HG03045 (cell line): ENCODE data around the gene AKAP17A.
"Not testable (repeated sequence)": the region's sequence is repeated elsewhere in the genome, so short reads cannot be mapped to it uniquely, and the experiment has no call there.

ENCODE experiments used
- ATAC-seq: cut with Tn5 transposase; IDR thresholded peaks from one replicate; pipeline ENCODE4 v1.9.1; 2021; ENCODE audit warnings: mild to moderate bottlenecking, moderate library complexity; ENCODE audit not compliant: unreplicated experiment

Gene AKAP17A

DNA sequence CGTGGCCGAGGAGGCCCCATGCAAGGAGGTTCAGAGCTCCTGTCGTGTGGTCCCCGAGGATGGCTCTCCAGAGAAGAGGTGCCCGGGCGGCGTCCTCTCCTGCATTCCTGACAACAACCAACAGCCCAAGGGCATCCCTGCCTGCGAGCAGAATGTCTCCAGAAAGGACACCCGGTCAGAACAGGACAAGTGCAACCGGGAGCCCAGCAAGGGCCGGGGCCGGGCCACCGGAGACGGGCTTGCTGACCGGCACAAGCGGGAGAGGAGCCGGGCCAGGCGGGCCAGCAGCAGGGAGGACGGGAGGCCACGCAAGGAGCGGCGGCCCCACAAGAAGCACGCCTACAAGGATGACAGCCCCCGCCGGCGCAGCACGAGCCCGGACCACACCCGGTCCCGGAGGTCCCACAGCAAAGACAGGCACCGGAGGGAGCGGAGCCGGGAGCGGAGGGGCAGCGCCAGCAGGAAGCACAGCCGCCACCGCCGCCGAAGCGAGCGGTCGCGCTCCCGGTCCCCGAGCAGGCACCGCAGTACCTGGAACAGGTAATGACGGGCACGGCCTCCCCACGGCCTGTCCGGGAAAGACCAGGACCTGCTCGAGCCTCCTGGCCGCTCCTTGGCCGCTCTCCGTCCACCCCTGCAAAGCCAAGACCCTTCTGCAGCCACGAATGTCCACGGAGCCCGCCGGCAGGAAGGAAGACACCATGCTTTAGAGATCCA lies 9.8 kb downstream of the AKAP17A start:
- no peak for ATAC-seq

DNA sequence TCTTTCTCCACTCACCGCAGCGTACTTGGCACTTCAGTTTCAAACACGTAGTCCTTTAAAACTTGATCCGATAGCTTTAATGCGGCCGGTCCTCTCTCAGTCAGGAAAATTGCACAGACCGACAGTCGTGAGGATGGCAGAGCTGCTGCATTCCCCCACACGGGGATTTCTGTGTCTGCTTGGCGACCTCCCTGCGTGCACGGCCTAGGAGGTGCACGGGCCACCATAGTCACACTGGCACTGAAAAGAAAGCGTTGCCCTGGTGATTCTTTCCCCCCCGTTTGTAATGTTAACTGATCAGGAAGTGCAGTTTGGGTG lies 10.3 kb downstream of the AKAP17A start:
- no peak for ATAC-seq

DNA sequence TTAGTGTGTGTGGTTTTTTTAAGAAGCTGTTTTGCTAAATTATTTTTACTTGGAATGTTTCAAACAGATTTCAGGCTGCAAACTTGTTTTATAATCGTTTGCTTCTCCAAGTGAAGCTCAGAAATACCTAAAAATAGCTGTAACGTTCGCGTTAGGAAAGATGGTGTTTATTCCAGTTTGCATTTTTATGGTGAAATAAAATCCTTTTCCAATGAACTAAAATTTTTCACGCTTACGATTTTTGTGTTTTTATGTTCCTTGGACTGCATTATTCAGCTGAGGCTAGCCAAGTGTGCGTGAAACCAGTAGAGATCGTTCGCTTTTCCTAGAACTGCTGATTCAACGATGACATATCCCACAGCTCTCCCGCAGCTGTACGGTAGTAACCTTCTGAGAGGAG lies 10.9 kb downstream of the AKAP17A start:
- ATAC-seq, result no peak

DNA sequence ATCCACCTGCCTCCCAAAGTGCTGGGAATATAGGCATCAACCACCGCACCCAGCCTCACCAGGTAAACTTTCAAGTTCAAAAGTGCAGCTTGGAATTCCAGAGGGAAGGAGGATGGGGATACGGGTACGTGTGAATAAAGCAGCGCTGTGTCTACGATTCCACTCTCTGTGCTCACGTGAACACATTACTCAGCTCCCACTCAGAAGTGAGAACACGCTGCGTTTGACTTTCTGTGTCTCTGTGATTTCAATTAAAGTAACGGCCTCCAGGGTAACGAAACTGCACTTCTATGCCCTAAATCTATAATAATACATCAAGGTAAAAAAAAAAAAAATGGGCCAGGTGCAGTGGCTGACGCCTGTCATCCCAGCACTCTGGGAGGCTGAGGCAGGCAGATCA lies 15.1 kb downstream of the AKAP17A start:
- no peak for ATAC-seq

DNA sequence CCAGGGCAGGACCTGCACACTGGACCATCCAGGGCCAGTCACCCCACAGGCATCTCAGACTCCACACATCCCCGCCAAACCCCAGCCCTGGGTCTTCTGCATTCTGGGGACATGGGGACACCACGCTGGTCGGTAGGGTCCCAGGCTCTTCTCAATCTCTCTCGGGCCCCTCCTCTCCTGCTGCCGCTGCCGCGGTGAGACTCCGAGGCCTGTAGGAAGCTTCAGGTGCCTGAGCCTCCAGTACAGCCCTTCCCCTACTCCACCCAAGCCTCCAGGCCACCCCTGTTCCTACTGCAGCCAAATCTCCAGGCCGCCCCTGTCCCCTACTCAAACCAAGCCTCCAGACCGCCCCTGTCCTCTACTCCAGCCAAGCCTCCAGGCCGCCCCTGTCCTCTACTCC lies 17.9 kb downstream of the AKAP17A start:
- no peak for ATAC-seq

DNA sequence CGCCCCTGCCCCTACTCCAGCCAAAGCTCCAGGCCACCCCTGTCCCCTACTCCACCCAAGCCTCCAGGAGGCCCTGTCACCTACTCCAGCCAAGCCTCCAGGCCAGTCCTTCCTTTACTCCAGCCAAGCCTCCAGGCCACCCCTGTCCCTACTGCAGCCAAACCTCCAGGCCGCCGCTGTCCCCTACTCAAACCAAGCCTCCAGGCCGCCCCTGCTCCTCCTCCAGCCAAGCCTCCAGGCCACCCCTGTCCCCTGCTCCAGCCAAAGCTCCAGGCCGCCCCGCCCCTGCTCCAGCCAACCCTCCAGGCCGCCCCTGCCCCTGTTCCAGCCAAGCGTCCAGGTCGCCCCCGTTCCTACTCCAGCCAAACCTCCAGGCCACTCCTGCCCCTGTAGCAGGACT lies 18.4 kb downstream of the AKAP17A start:
- ATAC-seq, result no peak

DNA sequence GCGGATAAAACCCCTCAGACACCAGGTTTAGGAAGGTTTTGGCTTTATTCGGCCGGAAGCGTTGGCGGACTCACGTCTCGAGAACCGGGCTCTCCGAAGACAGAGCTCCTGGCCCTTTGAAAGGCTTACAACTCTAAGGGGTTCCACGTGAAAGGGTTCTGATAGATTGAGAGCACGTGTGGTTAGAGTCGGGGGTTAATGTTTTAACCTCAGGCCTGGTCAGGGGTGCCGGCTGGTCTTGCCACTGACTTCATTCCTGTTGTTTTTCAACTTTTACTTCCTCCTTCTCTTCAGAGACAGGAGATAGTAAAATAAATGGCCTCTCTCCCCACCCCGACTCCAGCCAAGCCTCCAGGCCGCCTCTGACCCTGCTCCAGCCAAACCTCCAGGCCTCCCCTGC lies 18.8 kb downstream of the AKAP17A start:
- no peak for ATAC-seq

DNA sequence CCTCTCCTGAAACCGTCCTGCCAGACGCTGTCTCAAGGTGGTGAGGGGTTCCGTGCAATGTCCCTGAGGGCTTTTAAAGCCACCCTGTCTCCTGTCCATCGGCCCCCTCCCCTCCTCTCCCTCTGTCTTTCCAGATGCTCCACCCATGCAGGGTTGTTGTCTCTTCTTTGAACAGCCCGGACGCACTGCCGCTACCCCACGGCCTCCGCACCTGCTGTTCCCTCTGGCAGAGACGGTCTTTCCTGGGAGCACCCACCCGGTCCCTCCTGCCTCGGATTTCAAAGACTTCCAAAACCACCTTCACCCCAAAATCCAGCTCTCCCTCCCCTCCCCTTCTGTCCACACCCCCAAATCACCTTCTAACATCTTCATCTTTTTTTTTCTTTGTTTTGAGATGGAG lies 19.3 kb downstream of the AKAP17A start:
- ATAC-seq, result no peak

DNA sequence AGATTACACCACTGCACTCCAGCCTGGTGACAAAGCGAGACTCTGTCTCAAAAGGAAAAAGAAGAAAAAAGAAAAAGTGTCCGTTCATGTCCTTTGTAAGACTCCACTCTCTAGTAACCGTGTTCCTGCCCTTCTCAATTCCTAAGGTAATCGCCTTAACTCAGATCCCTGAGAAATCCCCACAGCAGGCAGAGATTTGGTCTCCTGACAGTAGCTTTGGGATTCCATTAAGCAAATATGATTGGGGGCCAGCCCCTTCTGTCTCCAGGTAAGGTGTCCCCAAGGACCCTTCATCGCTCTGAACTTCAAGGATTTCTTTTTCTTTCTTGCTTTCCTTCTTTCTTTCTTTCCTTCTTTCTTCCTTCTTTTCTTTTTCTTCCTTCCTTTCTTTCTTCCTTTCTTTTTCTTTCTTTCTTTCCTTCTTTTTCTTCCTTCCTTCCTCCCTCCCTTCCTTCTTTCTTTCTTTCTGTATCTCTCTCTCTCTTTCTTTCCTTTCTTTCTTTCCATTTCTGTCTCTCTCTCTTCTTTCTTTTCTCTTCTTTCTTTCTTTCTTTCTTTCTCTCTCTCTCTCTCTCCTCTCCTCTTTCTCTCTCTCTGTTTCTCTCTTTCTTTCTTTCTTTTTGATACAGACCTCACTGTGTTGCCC lies 21.4 kb downstream of the AKAP17A start:
- ATAC-seq, result no peak

DNA sequence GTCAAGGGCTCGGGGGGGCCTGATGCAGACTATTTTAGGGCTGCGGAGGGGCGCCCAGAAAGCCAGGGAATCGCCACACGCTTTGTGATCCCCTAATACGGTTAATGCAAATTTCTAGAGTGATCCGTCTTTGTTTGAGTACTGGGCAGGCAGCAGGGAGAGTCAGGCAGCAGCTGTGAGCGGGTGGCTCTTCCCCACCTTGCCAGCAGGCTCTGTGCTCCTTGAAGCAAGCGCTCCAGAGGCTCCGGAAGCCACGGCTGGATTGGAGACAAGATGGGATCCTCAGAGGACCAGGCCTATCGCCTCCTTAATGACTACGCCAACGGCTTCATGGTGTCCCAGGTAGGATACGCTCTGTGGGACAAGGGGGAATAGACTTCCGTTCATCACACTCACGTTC lies 23.5 kb downstream of the AKAP17A start, which contains the start of gene ASMT:
Gene ASMT, plus strand, starts transcription at position 133 of the 400 bp plus-strand sequence. Its CDS starts 141 bp downstream, at position 274.
- no peak for ATAC-seq

DNA sequence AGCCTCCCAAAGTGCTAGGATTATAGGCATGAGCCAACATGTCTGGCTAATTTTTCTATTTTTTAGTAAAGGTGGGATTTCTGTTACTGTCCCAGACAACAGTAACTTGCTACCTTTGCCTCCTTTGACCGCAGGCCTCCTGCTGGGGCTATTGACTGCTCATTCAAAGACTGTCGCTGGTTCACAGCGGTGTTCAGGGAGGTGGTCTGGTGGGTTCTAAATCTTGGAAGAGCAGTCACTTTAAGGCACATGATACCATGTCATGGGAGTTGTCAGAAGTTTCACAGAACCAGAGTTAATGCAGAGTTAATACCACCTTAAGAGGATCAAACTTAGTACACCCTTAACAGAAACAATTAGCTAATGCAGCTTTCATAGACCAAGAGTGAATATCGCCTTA lies 27.3 kb downstream of the AKAP17A start:
- ATAC-seq, result no peak

DNA sequence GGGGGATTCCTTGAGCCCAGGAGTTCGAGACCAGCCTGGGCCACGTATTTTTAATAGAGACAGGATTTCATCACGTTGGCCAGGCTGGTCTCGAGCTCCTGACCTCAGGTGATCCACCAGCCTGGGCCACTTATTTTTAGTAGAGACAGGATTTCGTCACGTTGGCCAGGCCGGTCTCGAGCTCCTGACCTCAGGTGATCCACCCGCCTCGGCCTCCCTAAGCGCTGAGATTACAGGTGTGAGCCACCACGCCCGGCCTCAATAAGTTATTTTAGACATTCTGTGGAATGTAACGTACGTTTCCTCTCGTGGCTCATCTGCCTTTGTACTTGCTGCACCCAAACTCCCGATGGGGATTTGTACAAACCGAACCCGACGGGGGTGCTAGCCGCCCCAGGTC lies 32.3 kb downstream of the AKAP17A start:
- no peak for ATAC-seq

DNA sequence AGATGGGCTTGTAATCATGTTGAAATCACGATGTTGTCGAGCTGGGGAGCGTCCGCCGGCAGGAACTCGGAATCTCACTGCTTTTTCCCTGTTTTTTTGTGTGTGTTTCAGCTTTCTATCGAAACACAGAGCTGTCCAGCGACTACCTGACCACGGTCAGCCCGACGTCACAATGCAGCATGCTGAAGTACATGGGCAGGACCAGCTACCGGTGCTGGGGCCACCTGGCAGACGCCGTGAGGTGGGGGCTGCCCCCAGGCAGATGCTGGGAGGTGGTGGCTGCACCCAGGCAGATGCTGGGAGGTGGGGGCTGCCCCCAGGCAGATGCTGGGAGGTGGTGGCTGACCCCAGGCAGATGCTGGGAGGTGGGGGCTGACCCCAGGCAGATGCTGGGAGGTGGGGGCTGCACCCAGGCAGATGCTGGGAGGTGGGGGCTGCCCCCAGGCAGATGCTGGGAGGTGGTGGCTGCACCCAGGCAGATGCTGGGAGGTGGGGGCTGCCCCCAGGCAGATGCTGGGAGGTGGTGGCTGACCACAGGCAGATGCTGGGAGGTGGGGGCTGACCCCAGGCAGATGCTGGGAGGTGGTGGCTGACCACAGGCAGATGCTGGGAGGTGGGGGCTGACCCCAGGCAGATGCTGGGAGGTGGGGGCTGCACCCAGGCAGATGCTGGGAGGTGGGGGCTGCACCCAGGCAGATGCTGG lies 32.9 kb downstream of the AKAP17A start:
- ATAC-seq, result not testable (repeated sequence)

DNA sequence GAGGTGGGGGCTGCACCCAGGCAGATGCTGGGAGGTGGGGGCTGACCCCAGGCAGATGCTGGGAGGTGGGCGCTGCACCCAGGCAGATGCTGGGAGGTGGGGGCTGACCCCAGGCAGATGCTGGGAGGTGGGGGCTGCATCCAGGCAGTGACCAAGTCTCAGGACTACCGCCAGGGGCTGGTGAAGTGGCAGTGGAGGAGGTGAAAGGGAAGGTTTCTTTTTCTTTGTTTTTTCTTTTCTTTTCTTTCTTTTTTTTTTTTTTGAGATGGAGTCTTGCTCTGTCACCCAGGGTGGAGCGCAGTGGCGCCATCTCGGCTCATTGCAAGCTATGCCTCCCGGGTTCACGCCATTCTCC lies 33.4 kb downstream of the AKAP17A start:
- not testable (repeated sequence) for ATAC-seq

DNA sequence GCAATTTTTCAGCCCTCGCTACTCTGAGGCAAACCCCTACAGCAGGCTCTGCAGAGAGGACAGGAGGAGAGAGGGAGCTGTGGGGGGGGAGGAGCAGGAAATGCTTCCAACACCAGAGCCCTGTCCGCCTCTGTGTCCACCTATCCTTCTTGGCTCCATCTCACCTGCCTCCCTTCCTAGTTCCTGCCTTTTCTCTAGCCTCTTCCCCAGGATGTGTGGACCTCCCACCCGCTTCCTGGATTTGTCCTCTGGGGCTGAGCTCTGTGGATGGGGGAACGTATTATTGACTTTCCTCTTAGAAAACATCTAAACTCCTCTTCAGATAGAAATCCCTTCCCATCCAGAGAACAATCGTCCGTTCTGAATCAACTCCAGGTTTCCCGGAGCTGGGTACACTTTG lies 37.8 kb downstream of the AKAP17A start:
- no peak for ATAC-seq

DNA sequence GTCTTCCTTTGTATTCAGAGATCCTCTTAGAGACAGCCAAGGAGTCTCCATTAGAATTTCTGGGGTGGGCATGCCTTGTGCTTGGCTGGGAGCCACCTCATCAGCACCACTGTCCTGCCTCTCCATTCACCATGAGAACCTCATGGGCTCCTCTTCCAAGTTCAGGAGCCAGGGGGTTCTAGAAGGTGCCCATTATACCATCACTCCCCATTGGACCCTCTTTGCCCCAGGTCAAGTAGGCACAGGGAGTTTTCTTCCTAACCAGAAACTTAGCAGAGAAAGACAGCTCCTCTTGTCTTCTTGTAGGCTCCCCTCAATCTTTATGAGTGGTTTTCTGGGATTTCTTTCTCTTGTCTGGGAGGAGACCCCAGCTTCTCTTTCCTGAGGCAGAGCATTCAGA lies 54.6 kb downstream of the AKAP17A start:
- ATAC-seq, result no peak

DNA sequence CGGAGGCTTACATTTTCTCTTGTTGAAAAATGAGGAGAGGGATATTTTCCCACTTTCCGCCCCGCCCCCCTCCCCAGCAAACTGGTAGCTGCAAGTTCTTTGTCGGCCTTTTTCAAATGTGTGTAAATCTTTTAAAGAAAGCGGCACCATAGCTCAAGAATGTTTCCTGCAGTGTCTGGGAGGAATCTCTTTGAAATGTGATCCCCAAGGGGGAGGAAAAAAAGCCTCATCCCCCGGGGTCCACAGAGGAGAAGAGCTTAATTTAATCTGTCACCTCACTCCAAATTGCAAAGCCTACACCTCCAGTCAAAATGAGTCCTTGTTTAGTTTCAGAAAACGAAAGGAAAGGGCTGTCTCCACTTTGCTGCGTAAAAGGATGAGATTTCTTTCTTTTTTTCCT lies 58.2 kb downstream of the AKAP17A start:
- no peak for ATAC-seq
